Mammary epithelial cell (primary cell): ENCODE measurements around the gene CTIF.

Source experiments
- CTCF ChIP-seq, 2 donors: IDR thresholded peaks in 1 of 2; conservative IDR thresholded peaks in 1 of 2; 2 replicates each; pipeline ENCODE4 v1.5.1; 2011 to 2012; ENCODE audit warnings: inconsistent platforms in 2 of 2, low read length in 2 of 2, mild to moderate bottlenecking in 2 of 2, control low read depth in 1 of 2, low read depth in 1 of 2; ENCODE audit not compliant: insufficient read depth in 1 of 2; ENCODE audit errors: extremely low read depth in 1 of 2
- EZH2 ChIP-seq: IDR thresholded peaks from 2 replicates; pipeline ENCODE4 v1.6.1; 2012; ENCODE audit warnings: low read length, inconsistent platforms, borderline replicate concordance

GRCh38 chr18:48909721-48910120 is 370.9 kb downstream of the CTIF start:
- TF ChIP-seq CTCF (conservative IDR thresholded peaks at IDR 0.05 in 1 of 2, IDR thresholded peaks at IDR 0.05 in 1 of 2; ENCODE audit: extremely low read depth in 1 of 2, insufficient read depth in 1 of 2, low read depth in 1 of 2, low read length in 2 of 2) (no peak), EZH2 (no peak)
